Fibroblast of lung (primary cell): ENCODE results near the gene GRK1. TPM values are rescaled to one million over a fixed set of nuclear protein-coding genes. Genes with fewer than 3 reads are reported as not detected.

ENCODE experiments used
- DNase-seq, 2 donors: peaks; one replicate each; pipeline versions ENCODE4 v3.0.0 to v3.0.0-alpha.2; 2010; ENCODE audit warnings: low read depth in 2 of 2
- H2AFZ ChIP-seq: 2 replicates; pipeline ENCODE4 v1.5.1; 2012; ENCODE audit warnings: low read length, control low read depth, inconsistent platforms
- H3K27ac ChIP-seq: 2 replicates; pipeline ENCODE4 v1.5.1; 2011; ENCODE audit warnings: low read length, control low read depth; ENCODE audit not compliant: insufficient read depth
- H3K27me3 ChIP-seq: 2 replicates; pipeline ENCODE4 v1.5.1; 2011; ENCODE audit warnings: mild to moderate bottlenecking, low read length; ENCODE audit not compliant: control insufficient read depth, insufficient read depth
- H3K36me3 ChIP-seq: 2 replicates; pipeline ENCODE4 v1.5.1; 2011; ENCODE audit warnings: low read length; ENCODE audit not compliant: control insufficient read depth, insufficient read depth
- H3K4me1 ChIP-seq: 2 replicates; pipeline ENCODE4 v1.5.1; 2011; ENCODE audit warnings: low read length; ENCODE audit not compliant: control insufficient read depth, insufficient read depth; ENCODE audit errors: extremely low read depth
- H3K4me2 ChIP-seq: 2 replicates; pipeline ENCODE4 v1.5.1; 2011; ENCODE audit warnings: low read length, control low read depth; ENCODE audit not compliant: insufficient read depth; ENCODE audit errors: extremely low read depth
- H3K4me3 ChIP-seq, 4 experiments: fragments of 200-600 bp in 1 of 4; sonication (generic) in 1 of 4; replicated peaks in 1 of 4; 2 replicates each; pipeline ENCODE4 v1.5.1; 2011 to 2016; ENCODE audit warnings: low read length in 4 of 4, low read depth in 3 of 4, mild to moderate bottlenecking in 3 of 4, control low read depth in 2 of 4, inconsistent platforms in 1 of 4, mixed read lengths in 1 of 4; ENCODE audit not compliant: insufficient read depth in 1 of 4; ENCODE audit errors: control extremely low read depth in 1 of 4
- H3K79me2 ChIP-seq: 2 replicates; pipeline ENCODE4 v1.5.1; 2012; ENCODE audit warnings: mild to moderate bottlenecking, low read length, inconsistent platforms; ENCODE audit not compliant: control insufficient read depth, insufficient read depth
- H3K9ac ChIP-seq: 2 replicates; pipeline ENCODE4 v1.5.1; 2011; ENCODE audit warnings: mild to moderate bottlenecking, low read length, control low read depth; ENCODE audit not compliant: insufficient read depth
- H3K9me3 ChIP-seq: 2 replicates; pipeline ENCODE4 v1.5.1; 2012; ENCODE audit warnings: low read depth, low read length; ENCODE audit not compliant: control insufficient read depth, insufficient read depth
- H4K20me1 ChIP-seq: 2 replicates; pipeline ENCODE4 v1.5.1; 2011; ENCODE audit warnings: low read length; ENCODE audit not compliant: control insufficient read depth, insufficient read depth; ENCODE audit errors: extremely low read depth
- CTCF ChIP-seq, 2 donors: IDR thresholded peaks in 1 of 2; conservative IDR thresholded peaks in 1 of 2; 1 replicate in 1 of 2; 2 replicates in 1 of 2; pipeline ENCODE4 v1.5.1; 2011 to 2012; ENCODE audit warnings: low read length in 2 of 2, control low read depth in 1 of 2, inconsistent platforms in 1 of 2, low read depth in 1 of 2, mild to moderate bottlenecking in 1 of 2
- EZH2 ChIP-seq: IDR thresholded peaks from 2 replicates; pipeline ENCODE4 v1.5.1; 2012; ENCODE audit warnings: low read length, control low read depth, mild to moderate bottlenecking; ENCODE audit errors: missing control alignments
- polyA plus RNA-seq, 2 donors: library from polyadenylated mRNA; depleted of rRNA in 1 of 2; stranded (reverse) in 1 of 2; unstranded in 1 of 2; fragments of >200 nt; gene quantifications; 2 replicates each; pipeline ENCODE4 v1.2.1, GENCODE V29; 2011 to 2012; ENCODE audit warnings: missing spikeins in 1 of 2
- total RNA-seq: library from RNA; depleted of rRNA; stranded (reverse); fragments of >200 nt; gene quantifications from 2 replicates; pipeline ENCODE4 v1.2.1, GENCODE V29; 2014

The GRK1 gene
- total and polyA plus RNA-seq, 2 donors (not counting 1 experiment from before 2014, with no cell fraction given): 0.17 TPM; not detected in 1

GRCh38 chr13:113631341-113632095 lies 35.5 kb upstream of the GRK1 start:
- Histone ChIP-seq H3K27ac (no peak overlapping the region), H3K36me3 (peaks cover 31% of the 10 kb centered on the region), H4K20me1 (no peaks in the 10 kb centered on the region), H3K27me3 (no peaks in the 10 kb centered on the region), H3K4me2 (no peak overlapping the region), H3K4me3 (no peak overlapping the region), H3K9ac (no peak overlapping the region), H3K4me1 (peaks cover under 1% of the 10 kb centered on the region), H3K79me2 (peaks cover 38% of the 10 kb centered on the region), H3K9me3 (no peaks in the 10 kb centered on the region), H2AFZ (no peak overlapping the region)
- no peak for DNase-seq
- TF ChIP-seq CTCF (conservative IDR thresholded peaks at IDR 0.05 in 1 of 2, IDR thresholded peaks at IDR 0.05 in 1 of 2; ENCODE audit: low read depth in 1 of 2, low read length in 2 of 2) (no peak), EZH2 (no peak)

GRCh38 chr13:113632706-113633484 lies 34.1 kb upstream of the GRK1 start:
- no peaks in the 10 kb centered on the region for H3K9me3 ChIP-seq
- no peak for DNase-seq
- no peak overlapping the region for H3K9ac ChIP-seq
- no peaks in the 10 kb centered on the region for H3K4me1 ChIP-seq
- no peaks in the 10 kb centered on the region for H3K27me3 ChIP-seq
- no peak for TF ChIP-seq CTCF (conservative IDR thresholded peaks at IDR 0.05 in 1 of 2, IDR thresholded peaks at IDR 0.05 in 1 of 2; ENCODE audit: low read depth in 1 of 2, low read length in 2 of 2)
- TF ChIP-seq EZH2: no peak
- peaks cover 28% of the 10 kb centered on the region for H3K79me2 ChIP-seq
- no peaks in the 10 kb centered on the region for H4K20me1 ChIP-seq
- H3K4me2 ChIP-seq: no peak overlapping the region
- no peak overlapping the region for H3K4me3 ChIP-seq
- no peak overlapping the region for H2AFZ ChIP-seq
- H3K27ac ChIP-seq: no peak overlapping the region
- peaks cover 37% of the 10 kb centered on the region for H3K36me3 ChIP-seq

GRCh38 chr13:113633485-113633873 lies 33.5 kb upstream of the GRK1 start:
- Histone ChIP-seq H3K36me3 (peaks cover 39% of the 10 kb centered on the region), H3K4me2 (no peak overlapping the region), H3K4me3 (no peak overlapping the region), H3K4me1 (no peaks in the 10 kb centered on the region), H3K9me3 (no peaks in the 10 kb centered on the region), H3K9ac (no peak overlapping the region), H3K79me2 (peaks cover 24% of the 10 kb centered on the region), H4K20me1 (no peaks in the 10 kb centered on the region), H3K27me3 (no peaks in the 10 kb centered on the region), H3K27ac (no peak overlapping the region), H2AFZ (no peak overlapping the region)
- TF ChIP-seq EZH2: no peak
- TF ChIP-seq CTCF (conservative IDR thresholded peaks at IDR 0.05 in 1 of 2, IDR thresholded peaks at IDR 0.05 in 1 of 2; ENCODE audit: low read depth in 1 of 2, low read length in 2 of 2): no peak
- DNase-seq: no peak
